Islet precursor cell (in vitro differentiated cells): ENCODE results near the gene SAMD7.
A peak's percentile ranks its signal among the peaks of the same experiment; 100 is the strongest.

Experiments used
- DNase-seq: peaks from one replicate; pipeline ENCODE4 v3.0.0-alpha.2; 2018

SAMD7 gene

GRCh38 chr3:169913323-169913722 lies 2.0 kb downstream of the SAMD7 start:
- no peak for DNase-seq

DNA sequence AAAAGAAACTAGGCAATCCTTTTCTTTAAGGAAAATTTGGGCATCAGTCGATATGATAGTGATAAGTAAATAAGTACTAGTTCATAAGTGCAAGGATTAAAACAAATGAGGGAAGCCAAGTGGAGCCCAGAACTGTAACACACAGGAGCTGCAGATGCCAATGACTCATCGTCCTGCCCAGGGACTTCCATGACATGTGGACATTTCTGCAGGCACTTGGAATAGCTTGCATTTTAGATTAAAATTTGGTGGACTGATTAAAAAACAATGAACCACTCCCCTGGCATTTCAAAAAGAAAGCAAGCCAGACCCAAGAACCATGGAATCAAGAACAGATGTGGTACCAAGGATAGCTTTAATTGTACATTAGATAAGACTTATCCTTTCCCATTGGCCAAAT lies 2.9 kb downstream of the SAMD7 start:
- DNase-seq = no peak

DNA sequence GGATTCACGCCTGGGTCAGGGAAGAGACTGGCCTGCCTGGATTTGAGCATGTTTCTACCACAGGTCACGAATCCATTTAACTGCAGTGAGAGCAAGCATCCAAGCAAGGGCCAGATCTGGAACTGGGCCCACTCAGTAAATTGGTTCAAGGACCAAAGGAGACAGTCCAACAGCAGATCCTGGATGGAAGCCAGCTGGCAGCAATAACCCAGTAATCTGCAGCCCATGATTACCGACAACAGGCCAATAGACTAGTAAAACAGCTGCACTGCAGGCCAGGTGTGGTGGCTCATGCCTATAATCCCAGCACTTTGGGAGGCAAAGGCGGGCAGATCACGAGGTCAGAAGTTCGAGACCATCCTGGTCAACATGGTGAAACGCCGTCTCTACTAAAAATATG lies 11.8 kb downstream of the SAMD7 start:
- DNase-seq = no peak

DNA sequence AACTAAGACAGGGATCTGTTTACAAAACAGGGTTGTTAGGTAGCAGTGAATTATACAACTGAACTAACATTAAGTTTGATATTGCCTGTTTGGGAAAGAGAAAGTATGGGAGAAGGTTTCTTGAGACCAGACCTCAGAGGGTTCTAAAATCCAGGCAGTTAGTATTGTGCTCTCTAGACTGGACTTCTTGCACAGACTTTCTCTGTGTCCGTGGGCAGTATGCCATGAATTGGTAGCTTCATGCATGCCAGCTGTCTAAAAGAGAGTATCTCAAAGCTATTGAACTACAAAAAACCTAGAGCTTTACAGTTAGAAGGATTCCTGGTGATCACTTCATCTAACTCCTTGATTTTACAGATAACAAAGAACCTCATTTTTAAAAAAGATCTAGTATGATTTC lies 12.5 kb downstream of the SAMD7 start:
- no peak for DNase-seq

GRCh38 chr3:169929830-169930519 lies 18.6 kb downstream of the SAMD7 start:
- DNase-seq = no peak

- no peak for DNase-seq
Observed at GRCh38 chr3:169930843-169931242, 19.5 kb downstream of the SAMD7 start.

DNA sequence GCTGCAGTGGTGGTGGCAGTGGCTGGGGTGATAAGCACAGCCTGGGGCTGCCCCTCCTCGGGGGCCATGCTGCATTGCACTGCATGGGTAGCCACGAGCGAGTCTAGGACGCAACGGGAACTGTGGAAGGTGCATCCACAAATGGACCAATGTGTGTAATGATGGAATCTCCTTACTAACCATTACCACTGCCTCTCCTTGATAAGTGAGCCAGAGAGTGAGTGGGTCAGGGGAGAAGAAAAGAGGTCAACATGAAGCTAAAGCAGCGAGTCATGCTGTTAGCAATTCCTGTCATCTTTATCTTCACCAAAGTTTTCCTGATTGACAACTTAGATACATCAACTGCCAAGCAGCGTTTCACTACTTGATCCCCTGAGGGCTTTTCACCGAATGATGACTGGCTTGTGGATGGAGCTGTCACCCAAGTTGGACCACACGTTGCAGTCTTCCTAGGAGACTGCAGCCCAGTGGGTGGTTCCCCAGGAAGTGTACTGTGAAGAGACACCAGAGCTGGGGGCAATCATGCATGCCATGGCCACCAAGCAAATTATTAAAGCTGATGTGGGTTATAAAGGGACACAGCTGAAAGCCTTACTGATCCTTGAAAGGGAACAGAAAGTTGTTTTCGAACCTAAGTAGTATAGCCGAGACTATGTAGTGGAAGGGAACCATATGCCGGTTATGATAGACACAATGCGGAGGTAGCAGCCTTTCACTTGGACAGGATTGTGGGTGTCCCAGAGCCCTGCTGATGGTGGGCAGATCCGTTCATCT lies 20.6 kb downstream of the SAMD7 start:
- DNase-seq = no peak

GRCh38 chr3:169939320-169939719 lies 27.9 kb downstream of the SAMD7 start:
- no peak for DNase-seq

DNA sequence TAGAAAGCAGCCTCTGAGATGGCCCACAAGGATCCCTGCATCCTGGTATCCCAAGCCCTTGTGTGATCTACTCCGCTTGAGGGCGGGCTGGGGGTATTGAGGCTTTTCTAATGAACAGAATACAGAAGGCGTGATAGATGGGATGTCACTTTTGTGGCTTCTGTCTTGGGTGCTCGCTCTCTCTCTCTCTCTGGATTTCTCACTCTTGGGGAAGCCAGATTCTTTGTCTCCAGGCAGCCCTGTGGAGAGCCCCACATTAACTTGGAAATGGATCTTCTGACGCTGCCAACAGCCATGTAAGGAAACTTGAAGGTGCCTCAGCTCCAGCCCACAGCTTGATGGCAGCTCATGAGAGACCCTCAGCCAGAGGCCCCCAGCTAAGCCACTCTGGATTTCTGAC lies 28.4 kb downstream of the SAMD7 start:
- DNase-seq = no peak

DNA sequence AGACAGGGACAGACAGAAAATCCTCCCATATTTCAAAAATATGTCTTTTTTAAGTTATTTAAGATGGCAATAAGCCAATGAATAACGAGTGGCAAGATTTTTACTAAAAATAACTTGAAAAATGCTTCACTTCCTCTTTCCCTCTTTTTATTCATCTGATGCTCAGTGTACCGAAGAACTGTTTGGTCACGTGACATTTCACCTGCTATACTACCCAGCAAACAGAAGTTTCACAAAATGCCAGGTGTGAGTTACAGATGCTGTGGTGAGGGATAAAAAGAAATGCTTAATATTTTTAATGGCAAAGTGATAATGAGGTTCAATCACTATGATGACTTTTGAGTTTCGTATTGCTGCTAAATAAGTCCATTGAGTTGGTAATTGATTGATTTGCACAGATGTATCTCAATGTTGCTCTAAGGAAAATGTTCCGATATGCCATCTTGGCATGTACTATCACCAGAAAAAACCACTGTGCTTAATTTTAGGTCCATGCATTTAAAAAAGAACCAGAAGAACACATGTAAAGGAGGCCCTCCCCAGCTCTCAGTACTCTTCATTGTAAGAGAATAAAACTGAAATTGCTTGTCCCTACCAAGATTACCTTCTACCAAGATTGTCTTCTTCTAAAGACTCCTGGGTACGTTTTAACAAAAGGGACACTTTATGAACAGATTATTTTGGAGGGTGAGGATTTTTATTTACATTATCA lies 29.3 kb downstream of the SAMD7 start:
- DNase-seq = no peak

DNA sequence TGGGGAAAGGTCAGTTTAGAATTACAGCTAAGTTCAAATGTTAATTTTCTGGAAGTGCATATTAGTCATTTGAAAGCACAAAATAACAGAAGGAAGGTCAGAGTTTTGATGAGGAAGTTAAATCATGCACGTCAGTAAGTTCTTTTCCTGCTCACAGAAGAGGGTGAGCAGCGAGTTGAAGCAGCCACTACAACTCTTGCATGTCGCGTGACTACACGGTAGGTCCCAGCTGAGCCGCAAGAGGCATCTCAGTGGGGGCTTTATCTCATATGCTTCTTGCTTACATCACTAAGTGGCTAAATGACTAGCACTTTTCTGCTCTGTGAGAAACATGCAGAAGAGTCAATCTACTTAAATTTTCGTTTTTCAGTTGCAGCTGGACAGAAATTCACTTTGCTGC lies 33.9 kb downstream of the SAMD7 start:
- DNase-seq = no peak

- no peak for DNase-seq
Observed at GRCh38 chr3:169946336-169946735, 35.0 kb downstream of the SAMD7 start.

DNA sequence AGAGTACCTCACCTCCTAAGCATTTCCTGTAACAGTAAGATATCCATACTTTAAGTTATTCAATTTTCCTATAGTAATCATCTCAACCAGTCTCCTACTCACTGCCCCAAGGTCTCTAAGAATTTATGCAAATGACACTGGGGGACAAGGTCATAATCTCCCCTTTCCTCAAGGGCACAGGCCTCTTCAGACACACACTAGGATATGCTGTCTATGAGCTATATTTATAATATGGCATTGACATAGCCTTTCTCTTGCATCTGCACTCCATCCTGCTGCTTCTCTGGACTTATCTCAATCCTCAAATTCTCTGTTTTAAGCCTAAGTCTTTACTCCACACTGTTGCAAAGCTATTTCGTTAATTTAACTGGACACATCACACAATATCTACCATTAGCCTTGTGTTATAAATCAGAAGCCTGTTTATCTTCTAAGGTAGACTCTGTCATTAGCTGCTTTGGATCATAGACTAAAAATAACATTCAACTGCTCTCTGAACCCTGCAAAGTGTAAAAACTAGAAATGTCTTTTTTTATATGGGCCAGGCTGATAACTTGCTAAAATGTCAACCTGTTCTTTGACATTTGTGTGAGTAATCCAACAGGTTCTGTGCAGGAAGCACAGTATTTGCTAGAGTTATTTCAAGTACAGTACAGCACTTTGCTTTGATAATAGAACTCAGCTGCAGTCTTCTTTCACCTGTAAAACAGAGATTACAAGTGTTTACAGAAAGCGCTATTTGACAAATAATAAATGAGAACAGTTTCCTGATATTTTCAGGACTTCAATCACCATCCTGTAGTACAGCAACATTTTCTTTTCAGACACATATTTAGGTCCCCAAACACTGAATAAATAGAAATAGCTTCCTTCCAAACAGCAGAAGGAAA lies 37.4 kb downstream of the SAMD7 start:
- DNase-seq = no peak

DNA sequence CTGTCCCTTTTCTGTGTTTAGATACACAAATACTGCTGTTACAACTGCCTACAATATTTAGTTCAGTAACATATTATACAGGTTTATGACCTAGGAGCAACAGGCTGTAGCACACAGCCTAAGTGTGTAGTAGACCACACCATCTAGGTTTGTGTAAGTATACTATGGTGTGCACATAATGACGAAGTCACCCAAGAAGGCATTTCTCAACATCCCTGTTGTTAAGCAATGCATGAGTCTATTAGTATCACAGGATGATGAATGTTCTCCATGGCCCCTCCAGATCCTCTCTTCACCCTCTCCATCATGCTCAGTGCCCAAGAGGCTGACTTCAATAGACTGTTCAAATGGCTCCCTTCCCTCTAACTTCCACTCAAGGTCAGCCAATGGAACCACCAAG lies 40.7 kb downstream of the SAMD7 start:
- no peak for DNase-seq

DNA sequence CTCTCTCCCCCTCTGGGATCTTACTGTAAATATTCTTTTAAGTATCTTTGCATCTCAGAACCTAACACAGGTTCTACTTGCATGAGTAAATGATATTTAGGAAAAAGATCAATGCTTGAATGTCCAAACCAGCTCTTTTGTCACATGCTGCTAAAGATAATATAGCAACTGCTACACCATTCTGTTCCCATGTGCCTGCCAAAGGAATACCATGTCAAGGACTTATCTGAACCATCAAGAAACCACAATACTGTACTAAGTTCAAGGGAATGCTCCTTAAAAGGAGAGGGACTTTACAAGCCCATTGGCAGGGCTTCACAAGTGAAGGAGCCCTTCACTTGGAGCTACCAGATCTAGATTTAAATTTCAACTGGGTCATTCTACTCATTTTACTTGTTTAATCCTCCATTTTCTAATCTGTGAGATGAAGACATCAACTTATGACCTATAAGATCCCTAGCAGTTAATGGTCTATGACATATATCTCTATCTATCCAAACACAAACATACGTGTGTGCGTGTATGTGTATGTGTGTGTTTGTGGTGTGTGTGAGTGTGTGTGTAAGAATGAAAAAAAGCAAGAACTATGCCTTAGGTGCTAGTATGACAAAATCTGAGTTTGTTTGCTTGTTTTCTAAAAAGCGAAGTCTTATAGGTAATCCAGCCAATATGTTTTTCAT lies 42.2 kb downstream of the SAMD7 start:
- no peak for DNase-seq

DNA sequence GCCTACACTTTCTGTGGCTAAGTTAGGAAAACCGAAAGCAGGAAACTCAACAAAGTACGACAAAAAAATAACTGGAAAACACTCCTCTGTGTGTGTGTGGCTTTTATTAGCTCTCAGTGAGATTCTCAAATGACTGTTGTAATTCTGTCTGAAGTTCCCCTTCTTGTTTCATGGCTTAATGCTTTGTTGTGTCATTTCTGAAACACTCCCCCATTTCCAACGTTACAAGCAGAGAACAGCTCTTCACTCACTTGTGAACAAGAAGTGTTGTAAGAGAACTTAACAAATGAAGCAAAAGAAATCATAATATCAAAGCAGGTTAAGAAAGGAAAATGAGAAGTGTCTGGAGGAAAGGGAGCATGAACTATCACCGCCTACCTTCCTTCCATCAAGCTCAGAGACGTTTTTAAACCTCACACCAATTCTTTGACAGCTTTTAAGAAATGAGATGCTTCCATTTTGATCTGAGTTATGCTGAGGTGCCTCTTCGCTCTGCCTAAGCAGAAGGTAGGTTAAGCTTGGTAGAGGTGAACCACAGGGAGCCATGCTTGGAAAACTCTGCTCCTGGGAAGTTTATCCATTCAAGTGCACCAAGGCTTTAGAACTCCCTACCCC lies 42.9 kb downstream of the SAMD7 start:
- no peak for DNase-seq

GRCh38 chr3:169955406-169955805 lies 44.0 kb downstream of the SAMD7 start:
- DNase-seq = no peak

- DNase-seq = no peak
Observed at GRCh38 chr3:169964176-169964575, 52.8 kb downstream of the SAMD7 start.

DNA sequence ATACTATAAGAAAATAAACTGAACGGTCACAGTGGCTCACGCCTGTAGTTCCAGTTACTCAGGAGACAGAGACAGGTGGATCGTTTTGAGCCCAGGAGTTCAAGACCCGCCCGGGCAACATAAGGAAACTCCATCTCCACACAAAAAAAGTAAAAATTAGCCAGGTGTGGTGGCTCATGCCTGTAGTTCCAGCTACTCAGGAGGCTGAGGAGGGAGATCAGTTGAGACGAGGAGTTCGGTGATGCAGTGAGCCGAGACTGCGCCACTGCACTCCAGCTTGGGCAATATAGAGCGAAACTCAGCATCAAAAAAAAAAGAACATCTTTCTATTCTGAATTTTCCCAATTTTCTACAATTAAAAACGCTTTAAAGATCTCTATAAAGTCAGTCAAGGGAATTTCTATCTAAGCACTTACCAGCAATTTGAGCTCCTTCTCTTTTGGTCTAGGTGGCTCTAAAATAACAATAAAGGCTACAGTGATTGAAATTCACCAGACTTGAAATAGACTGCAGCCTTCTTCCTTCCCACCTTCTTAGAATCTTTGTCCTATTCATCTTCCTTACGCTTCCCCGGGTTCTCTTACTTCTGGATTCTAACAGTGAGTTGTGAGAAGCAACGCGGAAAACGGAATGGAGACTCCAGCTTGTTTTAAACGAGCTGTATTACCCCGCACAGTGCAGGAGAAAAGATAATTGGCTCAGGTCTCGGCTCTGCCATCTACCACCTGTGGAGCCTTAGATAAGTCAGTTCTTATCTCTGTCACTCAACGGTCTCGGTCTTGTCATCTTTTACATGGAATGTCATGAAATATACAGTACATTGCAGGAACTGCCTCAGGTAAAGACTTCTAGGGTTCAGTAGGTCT lies 54.4 kb downstream of the SAMD7 start:
- DNase-seq = no peak

DNA sequence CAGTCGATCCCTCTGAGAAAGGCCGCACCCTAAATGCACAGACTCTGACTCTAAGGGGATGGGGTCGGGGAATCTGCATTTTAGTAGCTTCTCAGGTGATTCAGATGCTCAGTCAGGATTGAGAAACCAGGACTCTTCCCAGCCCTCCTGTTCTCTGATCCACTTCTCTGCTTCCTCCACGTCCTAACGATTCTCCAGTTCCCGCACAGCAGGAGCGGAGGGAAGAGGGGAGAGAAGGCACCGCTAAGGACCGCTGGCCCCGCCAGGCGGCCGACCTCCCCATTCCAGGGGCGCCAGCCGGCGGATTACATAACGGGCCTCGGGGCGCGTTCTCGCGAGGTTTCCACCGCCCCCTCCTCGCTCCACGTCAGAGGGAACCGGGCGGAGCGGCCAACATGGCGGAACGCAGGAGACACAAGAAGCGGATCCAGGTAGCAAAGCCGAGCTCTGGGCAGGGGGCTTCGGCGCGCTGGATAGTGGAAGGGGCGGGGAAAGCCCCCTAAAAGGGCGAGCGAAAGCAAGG lies 55.1 kb downstream of the SAMD7 start, which contains the start of gene SEC62:
TSS of gene SEC62 (plus strand) at position 380 of the 523 bp plus-strand sequence. CDS start at position 396, 16 bp downstream.
- DNase-seq = peak; percentile 96
